GM10248 (cell line): ENCODE results near the gene ETFBKMT.
"Not testable (repeated sequence)": the region's sequence is repeated elsewhere in the genome, so short reads cannot be mapped to it uniquely, and the experiment has no call there.

Source experiments
- CTCF ChIA-PET: fragments of 300-600 bp; sonication (Branson Sonifier 250); formaldehyde crosslinking; extraction: SDS; loops from one replicate; lab custom pipeline; 2021; ENCODE audit warnings: antibody characterized with exemption; lab: Yijun Ruan, JAX
- POLR2A ChIA-PET: fragments of 350-650 bp; sonication (Branson Sonifier 250); formaldehyde crosslinking; extraction: SDS; loops from one replicate; lab custom pipeline; 2020; ENCODE audit warnings: antibody characterized with exemption; lab: Yijun Ruan, JAX
- DNase-seq: peaks from one replicate; pipeline ENCODE4 v3.0.0; 2012; ENCODE audit errors: extremely low spot score
- TF ChIP-seq, protein P1 (sequence below): IDR thresholded peaks from 2 replicates; pipeline ENCODE4 v1.5.1; 2012; ENCODE audit warnings: mild to moderate bottlenecking, low read depth; ENCODE audit errors: extremely low read depth, missing control alignments, control extremely low read depth

ETFBKMT gene

DNA sequence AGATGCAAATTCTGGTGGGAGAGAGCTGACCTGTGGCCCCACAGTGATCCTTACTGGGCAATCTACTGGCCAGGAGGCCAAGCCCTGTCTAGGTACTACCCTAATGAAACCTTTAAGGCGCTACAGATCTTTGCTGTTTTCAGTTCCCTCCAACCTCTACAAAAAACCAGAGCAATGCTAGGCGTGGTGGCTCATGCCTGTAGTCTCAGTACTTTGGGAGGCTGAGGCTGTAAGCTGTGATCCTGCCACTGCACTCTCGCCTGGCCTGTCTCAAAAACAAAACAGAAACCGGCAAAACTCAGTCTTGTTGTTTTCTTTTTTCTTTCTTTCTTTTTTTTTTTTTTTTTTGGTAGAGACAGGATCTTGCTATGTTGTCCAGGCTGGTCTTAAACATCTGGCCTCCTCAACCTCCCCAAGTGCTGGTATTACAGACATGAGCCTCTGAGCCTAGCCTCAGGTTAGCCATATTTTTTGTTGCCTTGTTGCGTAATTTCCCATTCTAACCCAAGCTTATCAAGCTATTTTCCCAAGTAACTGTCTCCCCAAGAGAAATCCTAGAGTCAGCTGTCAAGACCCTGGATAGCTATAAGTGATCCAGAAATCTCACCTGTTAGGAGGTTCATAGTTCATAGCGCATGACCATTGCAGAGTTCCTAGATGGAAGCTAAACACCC, 2.8 kb downstream of the ETFBKMT start:
- ChIA-PET CTCF (interaction anchor here (0.7 to 3.4 kb wide), 5 partner anchors 9 to 215 kb away, joined by 3 to 8 read pairs (median 7); no protein-coding TSS in a partner anchor), POLR2A (no interaction called here)
- TF ChIP-seq, protein P1, sequence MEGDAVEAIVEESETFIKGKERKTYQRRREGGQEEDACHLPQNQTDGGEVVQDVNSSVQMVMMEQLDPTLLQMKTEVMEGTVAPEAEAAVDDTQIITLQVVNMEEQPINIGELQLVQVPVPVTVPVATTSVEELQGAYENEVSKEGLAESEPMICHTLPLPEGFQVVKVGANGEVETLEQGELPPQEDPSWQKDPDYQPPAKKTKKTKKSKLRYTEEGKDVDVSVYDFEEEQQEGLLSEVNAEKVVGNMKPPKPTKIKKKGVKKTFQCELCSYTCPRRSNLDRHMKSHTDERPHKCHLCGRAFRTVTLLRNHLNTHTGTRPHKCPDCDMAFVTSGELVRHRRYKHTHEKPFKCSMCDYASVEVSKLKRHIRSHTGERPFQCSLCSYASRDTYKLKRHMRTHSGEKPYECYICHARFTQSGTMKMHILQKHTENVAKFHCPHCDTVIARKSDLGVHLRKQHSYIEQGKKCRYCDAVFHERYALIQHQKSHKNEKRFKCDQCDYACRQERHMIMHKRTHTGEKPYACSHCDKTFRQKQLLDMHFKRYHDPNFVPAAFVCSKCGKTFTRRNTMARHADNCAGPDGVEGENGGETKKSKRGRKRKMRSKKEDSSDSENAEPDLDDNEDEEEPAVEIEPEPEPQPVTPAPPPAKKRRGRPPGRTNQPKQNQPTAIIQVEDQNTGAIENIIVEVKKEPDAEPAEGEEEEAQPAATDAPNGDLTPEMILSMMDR, result no peak
- DNase-seq, result no peak

DNA sequence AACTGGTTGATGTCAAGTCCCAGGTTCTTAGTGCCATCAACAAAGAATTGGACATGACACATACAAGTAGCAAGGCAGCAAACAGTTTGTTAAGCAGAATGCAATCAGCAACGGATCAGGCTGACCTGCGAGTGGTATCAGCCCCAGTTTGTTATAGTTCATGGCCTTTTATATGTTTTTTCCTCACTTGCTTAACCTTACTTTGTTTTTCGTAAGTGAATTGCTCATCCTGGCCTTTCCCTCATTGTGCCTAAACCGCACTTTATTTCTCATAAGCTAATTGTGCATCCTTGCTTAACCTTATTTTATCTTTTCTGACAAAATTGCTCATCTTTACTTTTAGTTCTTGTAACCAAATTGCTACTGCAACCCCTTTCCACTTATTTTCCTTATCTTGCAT, 4.1 kb downstream of the ETFBKMT start:
- TF ChIP-seq, protein P1, result no peak
- ChIA-PET CTCF (interaction anchor here (1.3 to 3.4 kb wide), 2 partner anchors 9 to 646 kb away, joined by 3 to 8 read pairs; no protein-coding TSS in a partner anchor), POLR2A (no interaction called here)
- no peak for DNase-seq

DNA sequence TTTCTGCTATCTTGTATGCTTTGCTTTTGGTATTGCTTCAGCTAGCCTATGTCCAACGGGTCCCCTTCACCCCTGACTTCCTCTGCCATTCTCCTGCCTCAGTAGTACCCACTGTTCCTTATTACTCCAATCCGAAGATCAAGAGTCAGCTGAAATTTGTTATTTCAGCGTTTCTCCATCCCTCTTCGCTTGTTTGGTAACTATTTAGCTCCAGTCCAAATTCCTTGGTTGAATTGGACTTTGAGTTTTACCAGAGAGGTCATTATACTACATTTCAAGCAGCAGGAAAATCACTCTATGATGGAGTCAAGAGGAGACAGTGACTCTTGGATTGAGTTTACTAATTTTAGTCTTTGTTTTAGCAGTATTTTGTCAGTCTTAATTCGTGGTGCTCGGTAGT, 4.5 kb downstream of the ETFBKMT start:
- ChIA-PET CTCF (interaction anchor here (1.3 to 3.4 kb wide), 2 partner anchors 8 to 645 kb away, joined by 3 to 8 read pairs; no protein-coding TSS in a partner anchor), POLR2A (no interaction called here)
- DNase-seq, result no peak
- TF ChIP-seq, protein P1, result no peak

DNA sequence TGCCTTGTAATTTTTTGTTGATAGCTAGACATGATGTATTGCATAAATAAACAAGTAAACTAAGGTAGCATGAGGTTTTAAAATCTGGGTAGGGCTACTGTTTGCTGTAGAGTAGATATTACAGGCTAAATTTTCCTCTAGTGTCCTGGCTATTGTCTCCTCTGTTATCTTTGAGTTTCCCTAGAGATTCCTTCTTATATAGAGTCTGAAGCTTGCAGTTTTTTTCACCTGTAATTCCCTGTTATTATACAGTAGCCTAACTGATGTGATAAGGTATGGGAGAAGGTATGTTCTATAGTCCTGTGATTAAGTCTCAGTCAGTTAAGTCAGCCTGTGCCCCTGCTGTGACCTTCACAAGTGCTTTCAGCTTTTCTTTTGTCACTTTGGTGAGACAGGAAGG, 9.5 kb downstream of the ETFBKMT start:
- ChIA-PET CTCF (interaction anchor here (0.9 to 6.4 kb wide), 4 partner anchors 10 to 391 kb away, joined by 3 to 35 read pairs (median 6); partner anchors contain the start of gene ETFBKMT), POLR2A (no interaction called here)
- TF ChIP-seq, protein P1, result no peak
- no peak for DNase-seq

DNA sequence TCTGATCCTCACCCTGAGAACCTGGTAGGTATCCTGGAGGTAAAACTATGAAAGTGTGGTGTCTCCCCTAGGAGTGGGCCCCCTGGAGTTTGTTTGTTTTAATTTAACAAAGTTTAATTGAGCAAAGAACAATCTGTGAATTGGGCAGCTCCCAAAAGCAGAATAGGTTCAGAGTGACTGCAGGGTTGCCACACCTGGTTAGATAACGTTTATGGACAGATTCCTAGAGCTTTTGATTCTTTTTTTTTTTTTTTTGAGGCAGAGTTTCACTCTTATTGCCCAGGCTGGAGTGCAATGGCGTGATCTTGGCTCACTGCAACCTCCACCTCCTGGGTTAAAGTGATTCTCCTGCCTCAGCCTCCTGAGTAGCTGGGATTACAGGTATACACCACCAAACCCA, 10.1 kb downstream of the ETFBKMT start:
- DNase-seq, POLR2A ChIA-PET: not testable (repeated sequence)
- CTCF ChIA-PET, result interaction anchor here (0.9 to 6.4 kb wide), 3 partner anchors 10 to 391 kb away, joined by 3 to 35 read pairs (median 8); partner anchors contain the start of gene ETFBKMT

DNA sequence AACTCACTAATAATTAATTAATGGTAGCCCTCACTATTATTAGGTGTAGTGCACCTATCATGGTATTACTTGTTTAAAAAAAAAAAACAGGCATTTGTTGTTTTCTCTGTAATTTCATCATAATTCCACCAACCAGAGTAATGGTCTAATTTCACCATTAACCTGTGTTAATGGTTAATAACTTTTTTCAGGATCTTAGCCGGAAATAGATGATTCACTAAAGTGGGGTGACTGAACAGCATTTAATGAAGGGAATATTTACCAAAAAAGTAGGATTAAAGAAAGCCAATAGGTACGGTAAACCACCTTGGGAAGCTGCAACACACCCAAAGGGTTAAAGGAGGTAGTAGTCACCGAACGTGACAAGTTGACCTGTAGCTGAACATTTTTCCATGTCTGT, 13.0 kb downstream of the ETFBKMT start:
- DNase-seq, result no peak
- POLR2A ChIA-PET, result no interaction called here
- CTCF ChIA-PET, result interaction anchor here (0.8 to 6.4 kb wide), 3 partner anchors 9 to 20 kb away, joined by 3 to 35 read pairs (median 8); no protein-coding TSS in a partner anchor
- TF ChIP-seq, protein P1, result no peak
